K562 (cell line): Measurements from ENCODE around the gene KLHL22. TPM values are rescaled to one million over a fixed set of nuclear protein-coding genes. Genes with fewer than 3 reads are reported as not detected.

Experiments used
- CBX2 ChIP-seq: fragments of 200-600 bp; sonication (generic); IDR thresholded peaks from one replicate; pipeline ENCODE4 v1.6.1; 2012; ENCODE audit warnings: mild to moderate bottlenecking, low read length, inconsistent platforms; ENCODE audit not compliant: insufficient read depth, poor library complexity, severe bottlenecking
- CCNT2 ChIP-seq: IDR thresholded peaks from 2 replicates; pipeline ENCODE4 v1.6.1; 2011; ENCODE audit warnings: borderline replicate concordance, low read depth, mild to moderate bottlenecking, moderate library complexity, mixed read lengths, low read length; ENCODE audit not compliant: insufficient read length; ENCODE audit errors: extremely low read depth
- CEBPG ChIP-seq, 3 experiments: fragments of 200-800 bp in 1 of 3; sonication (Bioruptor generic) in 1 of 3; sonication (generic) in 1 of 3; formaldehyde crosslinking in 1 of 3; IDR thresholded peaks in 2 of 3; conservative IDR thresholded peaks in 1 of 3; 2 replicates each; pipeline versions ENCODE4 v1.6.1 to v1.8.0; 2016 to 2022; ENCODE audit warnings: missing compliant biosample characterization in 2 of 3, missing genetic modification characterization in 2 of 3, mild to moderate bottlenecking in 1 of 3, missing genetic modification reagents in 1 of 3
- GTF2F1 ChIP-seq: IDR thresholded peaks from 2 replicates; pipeline ENCODE4 v1.6.1; 2011; ENCODE audit warnings: low read depth, low read length, improper control_type of control experiment
- HMGXB4 ChIP-seq: sonication (generic); formaldehyde crosslinking; IDR thresholded peaks from 2 replicates; pipeline ENCODE4 v1.8.1; 2023; ENCODE audit warnings: mild to moderate bottlenecking, missing genetic modification reagents
- MAFK ChIP-seq: IDR thresholded peaks from 2 replicates; pipeline ENCODE4 v1.6.1; 2011; ENCODE audit warnings: low read length, improper control_type of control experiment
- NFYB ChIP-seq: IDR thresholded peaks from 2 replicates; pipeline ENCODE4 v1.6.1; 2011; ENCODE audit warnings: mild to moderate bottlenecking, moderate library complexity; ENCODE audit not compliant: insufficient read length; ENCODE audit errors: extremely low read depth
- SMAD2 ChIP-seq: fragments of 150-350 bp; IDR thresholded peaks from 2 replicates; pipeline ENCODE4 v1.6.1; 2014; ENCODE audit warnings: low read depth, mild to moderate bottlenecking, low read length
- ZNF224 ChIP-seq: sonication (generic); formaldehyde crosslinking; IDR thresholded peaks from 2 replicates; pipeline ENCODE4 v1.8.0; 2022; ENCODE audit warnings: mild to moderate bottlenecking, missing genetic modification reagents
- ZNF668 ChIP-seq: fragments of 250-450 bp; sonication (Bioruptor Pico); IDR thresholded peaks from 2 replicates; pipeline ENCODE4 v1.8.0; 2022; ENCODE audit warnings: mild to moderate bottlenecking, inconsistent platforms
- ZNF75A ChIP-seq: fragments of 450-650 bp; formaldehyde crosslinking; IDR thresholded peaks from 2 replicates; pipeline ENCODE4 v1.4.0; 2020; ENCODE audit warnings: mild to moderate bottlenecking
- ZNF830 ChIP-seq: fragments of 250-450 bp; sonication (Bioruptor Pico); IDR thresholded peaks from 2 replicates; pipeline ENCODE4 v1.5.0; 2021; ENCODE audit warnings: mild to moderate bottlenecking
- polyA plus RNA-seq, 8 experiments: library from polyadenylated mRNA; depleted of rRNA in 4 of 8; stranded (reverse) in 5 of 8; unstranded in 3 of 8; fragments of >200 nt; fragmentation: Nextera tagmentation in 2 of 8; fragmentation: Illumina TruSeq in 1 of 8; extraction: Ambion mirVana in 2 of 8; extraction: Trizol in 1 of 8; gene quantifications; 2 replicates each; pipeline versions ENCODE4 v1.2.1 to v1.2.3, GENCODE V29; 2011 to 2014; ENCODE audit warnings: inconsistent platforms in 1 of 8, missing spikeins in 1 of 8
- total RNA-seq, 7 experiments: library from RNA; depleted of rRNA in 6 of 7; stranded (reverse); fragments of >200 nt in 6 of 7; fragmentation: Illumina TruSeq in 2 of 7; extraction: Trizol in 2 of 7; gene quantifications; 2 replicates each; pipeline versions ENCODE4 v1.2.1 to v1.2.3, GENCODE V29; 2011 to 2021; ENCODE audit warnings: low replicate concordance in 1 of 7
- TF ChIP-seq, protein P1 (sequence below), 2 experiments: IDR thresholded peaks in 1 of 2; conservative IDR thresholded peaks in 1 of 2; 2 replicates each; pipeline ENCODE4 v1.6.1; 2016; ENCODE audit warnings: low read depth in 2 of 2, mild to moderate bottlenecking in 1 of 2, missing compliant biosample characterization in 1 of 2, missing genetic modification characterization in 1 of 2, moderate library complexity in 1 of 2
- TF ChIP-seq, protein P2 (sequence below): fragments of 450-650 bp; formaldehyde crosslinking; IDR thresholded peaks from 2 replicates; pipeline ENCODE4 v1.4.0; 2020; ENCODE audit warnings: mild to moderate bottlenecking, moderate library complexity
- TF ChIP-seq, protein P3 (sequence below): fragments of 450-650 bp; conservative IDR thresholded peaks from 2 replicates; pipeline ENCODE4 v1.6.1; 2016; ENCODE audit warnings: missing genetic modification characterization, low read depth, mild to moderate bottlenecking, missing compliant biosample characterization, moderate library complexity

KLHL22 gene
- total and polyA plus RNA-seq, 9 of the 15 experiments (the other 6 are each of a cell fraction or from before 2014, with no cell fraction given): 1.3 to 25.6 (median 15.2) TPM

GRCh38 chr22:20522134-20523004 lies 26.8 kb upstream of the KLHL22 start (continued):
- TF ChIP-seq HMGXB4 (CRISPR knock-in tag): 0 out of 2 replicates have a peak, but pooled peaks have one; percentile 42
- TF ChIP-seq CCNT2: no peak
- TF ChIP-seq ZNF224 (CRISPR knock-in tag): peak; percentile 63; the same call in 1 of the 2 replicates
- no peak; the same call in 1 of the 2 replicates for TF ChIP-seq ZNF830
- peak; percentile 2; the same call in 1 of the 2 replicates for TF ChIP-seq MAFK
- TF ChIP-seq CBX2: no peak
- TF ChIP-seq, protein P1, sequence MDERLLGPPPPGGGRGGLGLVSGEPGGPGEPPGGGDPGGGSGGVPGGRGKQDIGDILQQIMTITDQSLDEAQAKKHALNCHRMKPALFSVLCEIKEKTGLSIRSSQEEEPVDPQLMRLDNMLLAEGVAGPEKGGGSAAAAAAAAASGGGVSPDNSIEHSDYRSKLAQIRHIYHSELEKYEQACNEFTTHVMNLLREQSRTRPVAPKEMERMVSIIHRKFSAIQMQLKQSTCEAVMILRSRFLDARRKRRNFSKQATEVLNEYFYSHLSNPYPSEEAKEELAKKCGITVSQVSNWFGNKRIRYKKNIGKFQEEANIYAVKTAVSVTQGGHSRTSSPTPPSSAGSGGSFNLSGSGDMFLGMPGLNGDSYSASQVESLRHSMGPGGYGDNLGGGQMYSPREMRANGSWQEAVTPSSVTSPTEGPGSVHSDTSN (CRISPR knock-in tag; IDR thresholded peaks at IDR 0.05; ENCODE audit: low read depth): no peak
- TF ChIP-seq, protein P1 (tag; conservative IDR thresholded peaks at IDR 0.05; ENCODE audit: low read depth): no peak
- no peak for TF ChIP-seq SMAD2
- peak; percentile 45; the same call in 1 of the 2 replicates for TF ChIP-seq ZNF668
- TF ChIP-seq, protein P2, sequence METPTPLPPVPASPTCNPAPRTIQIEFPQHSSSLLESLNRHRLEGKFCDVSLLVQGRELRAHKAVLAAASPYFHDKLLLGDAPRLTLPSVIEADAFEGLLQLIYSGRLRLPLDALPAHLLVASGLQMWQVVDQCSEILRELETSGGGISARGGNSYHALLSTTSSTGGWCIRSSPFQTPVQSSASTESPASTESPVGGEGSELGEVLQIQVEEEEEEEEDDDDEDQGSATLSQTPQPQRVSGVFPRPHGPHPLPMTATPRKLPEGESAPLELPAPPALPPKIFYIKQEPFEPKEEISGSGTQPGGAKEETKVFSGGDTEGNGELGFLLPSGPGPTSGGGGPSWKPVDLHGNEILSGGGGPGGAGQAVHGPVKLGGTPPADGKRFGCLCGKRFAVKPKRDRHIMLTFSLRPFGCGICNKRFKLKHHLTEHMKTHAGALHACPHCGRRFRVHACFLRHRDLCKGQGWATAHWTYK (CRISPR knock-in tag): peak; percentile 69; the same call in 1 of the 2 replicates
- TF ChIP-seq NFYB: no peak
- TF ChIP-seq CEBPG (CRISPR knock-in tag; IDR thresholded peaks at IDR 0.05): peak; percentile 3; the same call in 1 of the 2 replicates
- no peak for TF ChIP-seq CEBPG (tag; conservative IDR thresholded peaks at IDR 0.05 in 1 of 2, IDR thresholded peaks at IDR 0.05 in 1 of 2)
- TF ChIP-seq, protein P3, sequence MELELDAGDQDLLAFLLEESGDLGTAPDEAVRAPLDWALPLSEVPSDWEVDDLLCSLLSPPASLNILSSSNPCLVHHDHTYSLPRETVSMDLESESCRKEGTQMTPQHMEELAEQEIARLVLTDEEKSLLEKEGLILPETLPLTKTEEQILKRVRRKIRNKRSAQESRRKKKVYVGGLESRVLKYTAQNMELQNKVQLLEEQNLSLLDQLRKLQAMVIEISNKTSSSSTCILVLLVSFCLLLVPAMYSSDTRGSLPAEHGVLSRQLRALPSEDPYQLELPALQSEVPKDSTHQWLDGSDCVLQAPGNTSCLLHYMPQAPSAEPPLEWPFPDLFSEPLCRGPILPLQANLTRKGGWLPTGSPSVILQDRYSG (tag): 0 out of 2 replicates have a peak, but pooled peaks have one; percentile 24
- TF ChIP-seq GTF2F1: no peak
- no peak for TF ChIP-seq ZNF75A
